Osteocyte (in vitro differentiated cells): ENCODE data around the gene ZFX. TPM values are rescaled to one million over a fixed set of nuclear protein-coding genes. Genes with fewer than 3 reads are reported as not detected.

Experiments used
- DNase-seq: peaks from one replicate; pipeline ENCODE4 v3.0.0; 2021; ENCODE audit warnings: mixed read lengths; ENCODE audit not compliant: unreplicated experiment; ENCODE audit errors: extremely low spot score
- H3K27ac Mint-ChIP-seq: one replicate; pipeline ENCODE4 v1.8.0; 2021; ENCODE audit warnings: mild to moderate bottlenecking, mixed read lengths; ENCODE audit not compliant: unreplicated experiment
- H3K27me3 Mint-ChIP-seq: one replicate; pipeline ENCODE4 v1.8.0; 2021; ENCODE audit warnings: mixed read lengths; ENCODE audit not compliant: unreplicated experiment
- H3K36me3 Mint-ChIP-seq: one replicate; pipeline ENCODE4 v1.8.0; 2021; ENCODE audit warnings: mixed read lengths; ENCODE audit not compliant: unreplicated experiment
- H3K4me1 Mint-ChIP-seq: one replicate; pipeline ENCODE4 v1.8.0; 2021; ENCODE audit warnings: mixed read lengths; ENCODE audit not compliant: unreplicated experiment
- H3K4me3 Mint-ChIP-seq: one replicate; pipeline ENCODE4 v1.8.0; 2021; ENCODE audit warnings: mild to moderate bottlenecking, moderate library complexity, mixed read lengths; ENCODE audit not compliant: unreplicated experiment
- H3K9me3 Mint-ChIP-seq: one replicate; pipeline ENCODE4 v1.8.0; 2021; ENCODE audit warnings: mixed read lengths; ENCODE audit not compliant: unreplicated experiment
- total RNA-seq: library from RNA; stranded (reverse); gene quantifications from 2 replicates; pipeline ENCODE4 v1.2.1, GENCODE V29; 2021
- TF ChIP-seq, protein P1 (sequence below): fragments of 200-600 bp; sonication (generic); IDR thresholded peaks from 2 replicates; pipeline ENCODE4 v1.5.0; 2021; ENCODE audit warnings: antibody characterized with exemption, mild to moderate bottlenecking, moderate library complexity

Gene ZFX
- total RNA-seq, 1 donor from 2014 or later: 84.6 TPM

DNA sequence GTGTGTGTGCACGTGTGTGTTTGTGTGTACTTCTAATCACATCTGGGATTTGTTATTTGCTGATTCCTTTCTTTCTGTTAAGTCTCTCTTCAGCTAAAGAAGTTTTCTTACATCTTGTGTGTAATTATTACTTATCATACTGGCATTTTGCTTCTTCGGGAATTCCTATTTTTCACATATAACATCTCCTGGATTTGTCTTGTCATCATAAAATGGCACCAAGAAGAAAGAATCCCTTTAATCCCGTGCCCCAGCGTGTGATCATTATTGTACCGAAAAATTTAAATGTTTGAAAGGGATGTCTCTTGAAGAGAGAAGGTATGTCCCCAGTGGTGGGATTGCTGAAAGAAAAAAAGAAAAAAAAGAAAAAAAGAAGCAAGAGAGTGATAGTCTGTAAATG is 72.3 kb downstream of the ZFX start:
- H3K27me3 Mint-ChIP-seq: no peaks in the 10 kb centered on the region
- TF ChIP-seq, protein P1, sequence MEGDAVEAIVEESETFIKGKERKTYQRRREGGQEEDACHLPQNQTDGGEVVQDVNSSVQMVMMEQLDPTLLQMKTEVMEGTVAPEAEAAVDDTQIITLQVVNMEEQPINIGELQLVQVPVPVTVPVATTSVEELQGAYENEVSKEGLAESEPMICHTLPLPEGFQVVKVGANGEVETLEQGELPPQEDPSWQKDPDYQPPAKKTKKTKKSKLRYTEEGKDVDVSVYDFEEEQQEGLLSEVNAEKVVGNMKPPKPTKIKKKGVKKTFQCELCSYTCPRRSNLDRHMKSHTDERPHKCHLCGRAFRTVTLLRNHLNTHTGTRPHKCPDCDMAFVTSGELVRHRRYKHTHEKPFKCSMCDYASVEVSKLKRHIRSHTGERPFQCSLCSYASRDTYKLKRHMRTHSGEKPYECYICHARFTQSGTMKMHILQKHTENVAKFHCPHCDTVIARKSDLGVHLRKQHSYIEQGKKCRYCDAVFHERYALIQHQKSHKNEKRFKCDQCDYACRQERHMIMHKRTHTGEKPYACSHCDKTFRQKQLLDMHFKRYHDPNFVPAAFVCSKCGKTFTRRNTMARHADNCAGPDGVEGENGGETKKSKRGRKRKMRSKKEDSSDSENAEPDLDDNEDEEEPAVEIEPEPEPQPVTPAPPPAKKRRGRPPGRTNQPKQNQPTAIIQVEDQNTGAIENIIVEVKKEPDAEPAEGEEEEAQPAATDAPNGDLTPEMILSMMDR: no peak

DNA sequence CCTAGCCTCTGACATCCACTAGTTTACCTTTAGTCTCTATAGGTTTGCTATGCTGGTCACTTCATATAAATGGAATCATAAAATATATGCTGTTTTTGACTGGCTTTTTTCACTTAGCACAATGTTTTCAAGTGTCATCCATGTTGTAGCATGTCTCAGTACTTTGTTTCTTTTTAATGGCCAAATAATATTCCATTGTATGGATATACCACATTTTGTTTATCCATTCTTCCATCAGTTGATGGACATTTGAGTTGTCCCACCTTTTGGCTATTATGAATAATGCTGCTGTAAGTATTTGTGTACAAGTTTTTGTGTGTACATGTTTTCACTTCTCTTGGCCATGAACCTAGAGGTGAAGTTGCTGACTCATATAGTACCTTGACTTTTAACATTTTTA is 75.7 kb downstream of the ZFX start:
- Mint-ChIP-seq H3K4me3 (no peak overlapping the region), H3K9me3 (peaks cover 4% of the 10 kb centered on the region), H3K36me3 (peaks cover 9% of the 10 kb centered on the region), H3K27ac (no peak overlapping the region), H3K27me3 (no peaks in the 10 kb centered on the region), H3K4me1 (peaks cover under 1% of the 10 kb centered on the region)
- TF ChIP-seq, protein P1: no peak
- no peak for DNase-seq

More for the DNA sequence above, 72.3 kb downstream of the ZFX start:
- Mint-ChIP-seq H3K4me3 (no peak overlapping the region), H3K4me1 (no peaks in the 10 kb centered on the region), H3K9me3 (peaks cover 4% of the 10 kb centered on the region), H3K36me3 (peaks cover 11% of the 10 kb centered on the region), H3K27ac (no peak overlapping the region)
- DNase-seq: no peak

DNA sequence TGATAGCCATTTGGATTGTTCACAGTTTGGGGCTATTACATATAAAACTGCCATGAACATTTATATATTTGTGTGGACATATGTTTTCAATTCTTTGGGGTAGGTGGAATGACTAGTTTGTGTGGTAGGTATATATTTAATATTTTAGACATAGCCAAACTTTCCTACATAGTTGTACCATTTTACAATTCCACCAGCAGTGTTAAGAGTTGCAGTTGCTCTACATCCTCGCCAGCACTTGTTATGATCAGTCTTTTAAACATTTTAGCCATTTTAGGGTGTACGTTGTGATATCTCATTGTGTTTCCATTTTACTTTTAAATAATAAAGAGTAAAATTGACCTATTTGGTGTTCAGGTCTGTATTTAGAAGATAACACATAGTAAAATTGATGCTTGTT is 76.6 kb downstream of the ZFX start:
- DNase-seq: no peak
- Mint-ChIP-seq H3K4me1 (peaks cover 8% of the 10 kb centered on the region), H3K4me3 (no peak overlapping the region), H3K9me3 (peaks cover 4% of the 10 kb centered on the region), H3K36me3 (peaks cover 9% of the 10 kb centered on the region), H3K27ac (no peak overlapping the region), H3K27me3 (no peaks in the 10 kb centered on the region)
- TF ChIP-seq, protein P1: no peak

DNA sequence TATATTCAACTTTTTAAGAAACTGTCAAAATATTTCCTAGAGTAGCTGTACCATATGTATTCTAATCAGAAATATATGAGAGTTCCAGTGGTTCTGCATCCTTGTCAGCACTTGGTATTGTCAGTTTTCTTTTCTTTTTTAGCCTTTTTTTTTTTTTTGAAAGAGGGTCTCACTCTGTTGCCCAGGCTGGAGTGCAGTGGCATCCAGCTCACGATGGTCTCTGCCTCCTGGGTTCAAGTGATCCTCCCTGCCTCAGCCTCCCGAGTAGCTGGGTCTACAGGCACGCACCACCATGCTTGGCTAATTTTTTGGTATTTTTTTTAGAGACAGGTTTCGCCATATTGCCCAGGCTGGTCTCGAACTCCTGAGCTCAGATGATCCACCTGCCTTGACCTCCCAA is 79.1 kb downstream of the ZFX start:
- TF ChIP-seq, protein P1: no peak
- no peak overlapping the region for H3K27ac Mint-ChIP-seq
- peaks cover 30% of the 10 kb centered on the region for H3K4me1 Mint-ChIP-seq
- no peaks in the 10 kb centered on the region for H3K27me3 Mint-ChIP-seq
- H3K9me3 Mint-ChIP-seq: peaks cover 4% of the 10 kb centered on the region
- no peak for DNase-seq
- H3K36me3 Mint-ChIP-seq: peaks cover 9% of the 10 kb centered on the region
- no peak overlapping the region for H3K4me3 Mint-ChIP-seq

DNA sequence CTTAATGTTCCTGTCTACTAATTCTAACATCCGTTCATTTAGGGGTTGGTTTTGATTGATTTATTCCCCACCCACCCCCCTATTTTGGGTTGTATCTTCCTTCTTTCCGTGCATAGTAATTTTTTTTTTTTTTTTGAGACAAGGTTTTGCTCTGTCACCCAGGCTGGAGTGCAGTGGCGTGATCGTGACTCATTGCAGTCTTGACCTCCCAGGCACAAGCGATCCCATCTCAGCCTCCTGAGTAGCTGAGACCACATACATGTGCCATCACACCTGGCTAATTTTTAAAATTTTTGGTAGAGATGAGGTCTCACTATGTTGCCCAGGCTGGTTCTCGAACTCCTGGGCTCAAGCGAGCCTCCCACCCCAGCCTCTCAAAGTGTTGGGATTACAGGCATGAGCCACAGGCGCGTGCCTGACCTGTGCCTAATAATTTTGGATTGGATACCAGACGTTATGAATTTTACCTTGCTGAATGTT is 79.9 kb downstream of the ZFX start:
- TF ChIP-seq, protein P1: no peak
- DNase-seq: no peak
- H3K36me3 Mint-ChIP-seq: peaks cover 9% of the 10 kb centered on the region
- no peak overlapping the region for H3K27ac Mint-ChIP-seq
- peaks cover 4% of the 10 kb centered on the region for H3K9me3 Mint-ChIP-seq
- no peaks in the 10 kb centered on the region for H3K27me3 Mint-ChIP-seq
- H3K4me3 Mint-ChIP-seq: no peak overlapping the region
- H3K4me1 Mint-ChIP-seq: peaks cover 30% of the 10 kb centered on the region
